OCI-LY7 (cell line): Measurements from ENCODE around the gene FUBP3.

ENCODE experiments used
- CTCF ChIP-seq: fragments of 200-600 bp; sonication (generic); conservative IDR thresholded peaks from 2 replicates; pipeline ENCODE4 v1.5.1; 2014; ENCODE audit warnings: mild to moderate bottlenecking, antibody characterized with exemption, low read length, moderate library complexity, mixed read lengths
- EZH2phosphoT487 ChIP-seq: fragments of 200-600 bp; sonication (generic); IDR thresholded peaks from 2 replicates; pipeline ENCODE4 v1.6.1; 2018; ENCODE audit warnings: low read depth, borderline replicate concordance, mild to moderate bottlenecking, mixed run types, antibody characterized with exemption, low read length, moderate library complexity, mixed read lengths

- TF ChIP-seq CTCF (no peak), EZH2phosphoT487 (no peak)
Measured at GRCh38 chr9:130629443-130630070, 50.2 kb downstream of the FUBP3 start.
